ENCODE measurements around the gene P2RX6.

DNA sequence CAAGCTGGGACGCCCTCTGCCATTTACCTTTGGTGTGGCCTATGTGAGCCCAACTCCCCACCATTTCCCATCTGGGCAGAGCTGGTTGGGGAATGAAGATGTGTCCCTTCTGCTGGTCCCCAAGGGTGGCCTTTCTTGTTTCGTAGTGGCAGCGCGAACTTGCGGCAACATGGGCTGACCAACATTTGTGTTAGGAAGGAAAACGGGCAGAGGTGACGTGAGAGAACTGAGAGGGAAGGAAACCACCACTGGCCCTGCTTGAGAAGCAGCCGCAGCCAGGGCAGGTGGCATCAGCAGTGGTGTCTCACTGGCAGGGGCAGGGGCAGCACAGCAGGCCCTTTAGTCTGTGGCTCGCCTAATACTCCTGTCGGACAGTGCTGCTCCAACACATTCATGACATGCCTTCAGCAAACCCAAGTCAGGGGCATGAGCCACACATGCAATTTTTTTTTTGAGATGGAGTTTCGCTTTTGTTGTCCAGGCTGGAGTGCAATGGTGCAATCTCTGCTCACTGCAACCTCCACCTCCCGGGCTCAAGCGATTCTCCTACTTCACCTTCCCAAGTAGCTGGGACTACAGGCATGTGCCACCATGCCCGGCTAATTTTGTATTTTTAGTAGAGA, 60.7 kb downstream of the P2RX6 start:
- TF ChIP-seq FOS (IDR thresholded peaks at IDR 0.05; ENCODE audit: borderline replicate concordance, insufficient read depth, low read length) (no peak), POLR2A (IDR thresholded peaks at IDR 0.05; ENCODE audit: low read depth, low read length) (no peak), POLR2AphosphoS5 (IDR thresholded peaks at IDR 0.05; ENCODE audit: insufficient read depth, low read depth, low read length) (no peak), MYC (IDR thresholded peaks at IDR 0.05; ENCODE audit: low read depth, low read length) (no peak)
- TF ChIP-seq, protein P1, sequence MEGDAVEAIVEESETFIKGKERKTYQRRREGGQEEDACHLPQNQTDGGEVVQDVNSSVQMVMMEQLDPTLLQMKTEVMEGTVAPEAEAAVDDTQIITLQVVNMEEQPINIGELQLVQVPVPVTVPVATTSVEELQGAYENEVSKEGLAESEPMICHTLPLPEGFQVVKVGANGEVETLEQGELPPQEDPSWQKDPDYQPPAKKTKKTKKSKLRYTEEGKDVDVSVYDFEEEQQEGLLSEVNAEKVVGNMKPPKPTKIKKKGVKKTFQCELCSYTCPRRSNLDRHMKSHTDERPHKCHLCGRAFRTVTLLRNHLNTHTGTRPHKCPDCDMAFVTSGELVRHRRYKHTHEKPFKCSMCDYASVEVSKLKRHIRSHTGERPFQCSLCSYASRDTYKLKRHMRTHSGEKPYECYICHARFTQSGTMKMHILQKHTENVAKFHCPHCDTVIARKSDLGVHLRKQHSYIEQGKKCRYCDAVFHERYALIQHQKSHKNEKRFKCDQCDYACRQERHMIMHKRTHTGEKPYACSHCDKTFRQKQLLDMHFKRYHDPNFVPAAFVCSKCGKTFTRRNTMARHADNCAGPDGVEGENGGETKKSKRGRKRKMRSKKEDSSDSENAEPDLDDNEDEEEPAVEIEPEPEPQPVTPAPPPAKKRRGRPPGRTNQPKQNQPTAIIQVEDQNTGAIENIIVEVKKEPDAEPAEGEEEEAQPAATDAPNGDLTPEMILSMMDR (IDR thresholded peaks at IDR 0.05; ENCODE audit: extremely low read depth in 1 of 2, insufficient read depth in 1 of 2, low read depth in 1 of 2, low read length in 2 of 2): no peak
- TF ChIP-seq, protein P2, sequence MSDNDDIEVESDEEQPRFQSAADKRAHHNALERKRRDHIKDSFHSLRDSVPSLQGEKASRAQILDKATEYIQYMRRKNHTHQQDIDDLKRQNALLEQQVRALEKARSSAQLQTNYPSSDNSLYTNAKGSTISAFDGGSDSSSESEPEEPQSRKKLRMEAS (IDR thresholded peaks at IDR 0.05; ENCODE audit: insufficient read depth, insufficient read length): no peak

Data from endothelial cell of umbilical vein (primary cell).